Hepatocyte (in vitro differentiated cells): ENCODE results near the gene SLC13A5.

Source experiments
- CTCF ChIP-seq: fragments of 200-600 bp; sonication (generic); IDR thresholded peaks from 2 replicates; pipeline ENCODE4 v1.5.1; 2016; ENCODE audit warnings: antibody characterized with exemption, mild to moderate bottlenecking; ENCODE audit not compliant: poor library complexity
- EZH2 ChIP-seq: fragments of 200-600 bp; sonication (generic); IDR thresholded peaks from 2 replicates; pipeline ENCODE4 v1.6.1; 2016; ENCODE audit warnings: antibody characterized with exemption, mild to moderate bottlenecking, borderline replicate concordance
- EZH2phosphoT487 ChIP-seq: fragments of 200-600 bp; sonication (generic); IDR thresholded peaks from one replicate; pipeline ENCODE4 v1.6.1; 2018; ENCODE audit warnings: antibody characterized with exemption, mild to moderate bottlenecking, low read depth, moderate library complexity; ENCODE audit not compliant: unreplicated experiment, severe bottlenecking

- TF ChIP-seq CTCF (no peak), EZH2 (no peak), EZH2phosphoT487 (no peak)
Observed at GRCh38 chr17:6636105-6636504, 77.1 kb downstream of the SLC13A5 start.
